HT1080 (cell line): ENCODE measurements around the gene CRHBP. TPM values are rescaled to one million over a fixed set of nuclear protein-coding genes. Genes with fewer than 3 reads are reported as not detected.

Source experiments
- DNase-seq: peaks from one replicate; pipeline ENCODE4 v3.0.0-alpha.2; 2015; ENCODE audit warnings: low read depth
- small RNA-seq: library from RNA; depleted of rRNA; stranded (forward); fragments of <200 nt; gene quantifications from one replicate; pipeline ENCODE3, GENCODE V24; 2014
- total RNA-seq: library from RNA; depleted of rRNA; stranded (reverse); fragments of >200 nt; shearing (Covaris generic); gene quantifications from 2 replicates; pipeline ENCODE4 v1.2.3, GENCODE V29; 2014; rRNA removed

CRHBP gene
- total RNA-seq, 1 experiment from 2014 or later, result 0.10 TPM

GRCh38 chr5:77015938-77016569, 63.2 kb downstream of the CRHBP start:
- peak; percentile 57 for DNase-seq

GRCh38 chr5:77016962-77017361, 64.1 kb downstream of the CRHBP start:
- DNase-seq, result no peak

- DNase-seq, result no peak
Observed at GRCh38 chr5:77017668-77018067, 64.8 kb downstream of the CRHBP start.

Small RNA genes within 50 kb of the gene (small RNA-seq; reads per million reads assigned to genes)
- not detected for gene RNU6ATAC36P

Other genes with a start within 250 kb of the CRHBP start
- gene F2R, start 236.9 kb upstream of the CRHBP start, total RNA-seq, result 13.2 and 18.6 TPM in 2 replicates
- gene F2RL1, start 134.0 kb upstream of the CRHBP start, total RNA-seq, result 20.1 and 25.9 TPM in 2 replicates
- not detected in 2 replicates for gene S100Z, start 103.0 kb upstream of the CRHBP start, total RNA-seq
- 24.4 and 25.2 TPM in 2 replicates for gene AGGF1, start 77.4 kb downstream of the CRHBP start, total RNA-seq
- 0.60 and 0.76 TPM in 2 replicates for gene ZBED3, start 134.2 kb downstream of the CRHBP start, total RNA-seq